GM18517 (cell line): ENCODE measurements around the gene MKRN2.

Source experiments
- ATAC-seq: cut with Tn5 transposase; IDR thresholded peaks from one replicate; pipeline ENCODE4 v1.9.1; 2021; ENCODE audit warnings: mild to moderate bottlenecking, moderate library complexity; ENCODE audit not compliant: unreplicated experiment

The MKRN2 gene

GRCh38 chr3:12549971-12550760 lies 6.7 kb upstream of the MKRN2 start:
- no peak for ATAC-seq

GRCh38 chr3:12553921-12554391 lies 2.9 kb upstream of the MKRN2 start:
- ATAC-seq: no peak

GRCh38 chr3:12556314-12556689 lies 585 bp upstream of the MKRN2 start:
- no peak for ATAC-seq

GRCh38 chr3:12557473-12558100 lies 700 bp downstream of the MKRN2 start:
- ATAC-seq: no peak

- no peak for ATAC-seq
Measured at GRCh38 chr3:12558706-12559105, 1.8 kb downstream of the MKRN2 start.

GRCh38 chr3:12559520-12559919 lies 2.6 kb downstream of the MKRN2 start:
- ATAC-seq: no peak

- ATAC-seq: peak; percentile 50
Measured at GRCh38 chr3:12560505-12561190, 3.8 kb downstream of the MKRN2 start.

- ATAC-seq: no peak
Measured at GRCh38 chr3:12561397-12561796, 4.5 kb downstream of the MKRN2 start.

GRCh38 chr3:12562451-12562850 lies 5.6 kb downstream of the MKRN2 start:
- ATAC-seq: no peak

- ATAC-seq: no peak
Measured at GRCh38 chr3:12566976-12567375, 10.1 kb downstream of the MKRN2 start.

GRCh38 chr3:12568747-12569146 lies 11.9 kb downstream of the MKRN2 start:
- no peak for ATAC-seq

- no peak for ATAC-seq
Measured at GRCh38 chr3:12569836-12570235, 12.9 kb downstream of the MKRN2 start.

GRCh38 chr3:12571986-12572385 lies 15.1 kb downstream of the MKRN2 start:
- ATAC-seq: no peak

GRCh38 chr3:12574131-12574530 lies 17.2 kb downstream of the MKRN2 start:
- no peak for ATAC-seq

GRCh38 chr3:12574661-12575060 lies 17.8 kb downstream of the MKRN2 start:
- no peak for ATAC-seq

- ATAC-seq: no peak
Measured at GRCh38 chr3:12577379-12577778, 20.5 kb downstream of the MKRN2 start.

- ATAC-seq: no peak
Measured at GRCh38 chr3:12578742-12579141, 21.9 kb downstream of the MKRN2 start.

GRCh38 chr3:12579456-12579855 lies 22.6 kb downstream of the MKRN2 start:
- ATAC-seq: no peak

GRCh38 chr3:12579905-12580304 lies 23.0 kb downstream of the MKRN2 start:
- ATAC-seq: no peak

GRCh38 chr3:12582730-12583129 lies 25.8 kb downstream of the MKRN2 start:
- no peak for ATAC-seq

GRCh38 chr3:12583280-12583679 lies 26.4 kb downstream of the MKRN2 start:
- no peak for ATAC-seq

GRCh38 chr3:12584083-12584482 lies 27.2 kb downstream of the MKRN2 start:
- no peak for ATAC-seq
